Fibroblast of the conjunctiva (primary cell): ENCODE results near the gene P3H2.

Experiments used
- DNase-seq: peaks from one replicate; pipeline ENCODE4 v3.0.0-alpha.2; 2010; ENCODE audit warnings: low read depth

Gene P3H2

GRCh38 chr3:190124067-190124466, 3.4 kb upstream of the P3H2 start:
- DNase-seq, result no peak

GRCh38 chr3:190122198-190122771, 1.6 kb upstream of the P3H2 start:
- no peak for DNase-seq

GRCh38 chr3:190121383-190121782, 686 bp upstream of the P3H2 start:
- no peak for DNase-seq

GRCh38 chr3:190121061-190121377, 322 bp upstream of the P3H2 start:
- DNase-seq, result no peak

GRCh38 chr3:190119461-190120268, 1.0 kb downstream of the P3H2 start:
- DNase-seq, result no peak

GRCh38 chr3:190118438-190118837, 2.3 kb downstream of the P3H2 start:
- no peak for DNase-seq

- DNase-seq, result no peak
Observed at GRCh38 chr3:190117981-190118380, 2.7 kb downstream of the P3H2 start.

GRCh38 chr3:190116551-190117067, 4.1 kb downstream of the P3H2 start:
- DNase-seq, result no peak

- no peak for DNase-seq
Observed at GRCh38 chr3:190110826-190111225, 9.9 kb downstream of the P3H2 start.

GRCh38 chr3:190109441-190109840, 11.3 kb downstream of the P3H2 start:
- no peak for DNase-seq

GRCh38 chr3:190108804-190109203, 11.9 kb downstream of the P3H2 start:
- DNase-seq, result no peak

GRCh38 chr3:190105876-190106275, 14.8 kb downstream of the P3H2 start:
- DNase-seq, result no peak

- DNase-seq, result no peak
Observed at GRCh38 chr3:190101320-190102011, 19.2 kb downstream of the P3H2 start.

- no peak for DNase-seq
Observed at GRCh38 chr3:190099099-190099498, 21.6 kb downstream of the P3H2 start.

- DNase-seq, result no peak
Observed at GRCh38 chr3:190097617-190098016, 23.1 kb downstream of the P3H2 start.

- no peak for DNase-seq
Observed at GRCh38 chr3:190097025-190097424, 23.7 kb downstream of the P3H2 start.

GRCh38 chr3:190096345-190096744, 24.4 kb downstream of the P3H2 start:
- no peak for DNase-seq

GRCh38 chr3:190094160-190094718, 26.5 kb downstream of the P3H2 start:
- peak; percentile 68 for DNase-seq

GRCh38 chr3:190092250-190092649, 28.4 kb downstream of the P3H2 start:
- peak; percentile 71 for DNase-seq

- DNase-seq, result no peak
Observed at GRCh38 chr3:190089711-190090110, 31.0 kb downstream of the P3H2 start.

- no peak for DNase-seq
Observed at GRCh38 chr3:190088890-190089289, 31.8 kb downstream of the P3H2 start.

- DNase-seq, result no peak
Observed at GRCh38 chr3:190086191-190086590, 34.5 kb downstream of the P3H2 start.

- no peak for DNase-seq
Observed at GRCh38 chr3:190084983-190085382, 35.7 kb downstream of the P3H2 start.
